ENCODE data around the gene PREX1.

PREX1 gene

GRCh38 chr20:48684501-48685041, 143.2 kb downstream of the PREX1 start:
- Histone ChIP-seq H3K36me3 (replicated peaks) (no peaks in the 10 kb centered on the region), H3K27me3 (replicated peaks) (no peaks in the 10 kb centered on the region), H3K4me3 (ENCODE audit: low read depth, low read length) (no peak overlapping the region), H3K27ac (no peak overlapping the region)
- in situ Hi-C loops (cut with HindIII; ENCODE audit: low pct_ligation_motif_present, low sequenced_read_pairs) = no loop called here
- no peak for TF ChIP-seq CTCF (IDR thresholded peaks at IDR 0.05; ENCODE audit: low read depth, low read length, missing control alignments)
- no peak for DNase-seq

- H3K27ac ChIP-seq = no peak overlapping the region
- no peak overlapping the region for H3K4me3 ChIP-seq (ENCODE audit: low read depth, low read length)
- H3K27me3 ChIP-seq (replicated peaks) = no peaks in the 10 kb centered on the region
- no peak for TF ChIP-seq CTCF (IDR thresholded peaks at IDR 0.05; ENCODE audit: low read depth, low read length, missing control alignments)
- peaks cover 4% of the 10 kb centered on the region for H3K36me3 ChIP-seq (replicated peaks)
- no peak for DNase-seq
- in situ Hi-C loops (cut with HindIII; ENCODE audit: low pct_ligation_motif_present, low sequenced_read_pairs) = no loop called here
Measured at GRCh38 chr20:48683467-48684175, 144.2 kb downstream of the PREX1 start.

- no peak overlapping the region for H3K27ac ChIP-seq
- no peak for TF ChIP-seq CTCF (IDR thresholded peaks at IDR 0.05; ENCODE audit: low read depth, low read length, missing control alignments)
- in situ Hi-C loops (cut with HindIII; ENCODE audit: low pct_ligation_motif_present, low sequenced_read_pairs) = no loop called here
- H3K36me3 ChIP-seq (replicated peaks) = peaks cover 6% of the 10 kb centered on the region
- no peaks in the 10 kb centered on the region for H3K27me3 ChIP-seq (replicated peaks)
- peak; percentile 77 for DNase-seq
- no peak overlapping the region for H3K4me3 ChIP-seq (ENCODE audit: low read depth, low read length)
Measured at GRCh38 chr20:48682529-48683363, 145.1 kb downstream of the PREX1 start.

- peaks cover 6% of the 10 kb centered on the region for H3K36me3 ChIP-seq (replicated peaks)
- H3K27ac ChIP-seq = no peak overlapping the region
- H3K4me3 ChIP-seq (ENCODE audit: low read depth, low read length) = no peak overlapping the region
- no peak for DNase-seq
- in situ Hi-C loops (cut with HindIII; ENCODE audit: low pct_ligation_motif_present, low sequenced_read_pairs) = no loop called here
- no peak for TF ChIP-seq CTCF (IDR thresholded peaks at IDR 0.05; ENCODE audit: low read depth, low read length, missing control alignments)
- no peaks in the 10 kb centered on the region for H3K27me3 ChIP-seq (replicated peaks)
Measured at GRCh38 chr20:48681873-48682426, 145.8 kb downstream of the PREX1 start.

GRCh38 chr20:48681201-48681872, 146.5 kb downstream of the PREX1 start:
- DNase-seq = no peak
- in situ Hi-C loops (cut with HindIII; ENCODE audit: low pct_ligation_motif_present, low sequenced_read_pairs) = no loop called here
- no peak overlapping the region for H3K27ac ChIP-seq
- H3K4me3 ChIP-seq (ENCODE audit: low read depth, low read length) = no peak overlapping the region
- TF ChIP-seq CTCF (IDR thresholded peaks at IDR 0.05; ENCODE audit: low read depth, low read length, missing control alignments) = no peak
- peaks cover 6% of the 10 kb centered on the region for H3K36me3 ChIP-seq (replicated peaks)
- no peaks in the 10 kb centered on the region for H3K27me3 ChIP-seq (replicated peaks)
